ENCODE results near the gene TOR2A.
"Not testable (repeated sequence)": the region's sequence is repeated elsewhere in the genome, so short reads cannot be mapped to it uniquely, and the experiment has no call there.

The TOR2A gene

GRCh38 chr9:127769101-127769500 lies 34.0 kb upstream of the TOR2A start:
- DNase-seq = no peak

- no peak for DNase-seq
These were observed 33.6 kb upstream of the TOR2A start for GRCh38 chr9:127768698-127769097.

- DNase-seq = no peak
These were observed 32.8 kb upstream of the TOR2A start for GRCh38 chr9:127767909-127768331.

- DNase-seq = no peak
These were observed 32.3 kb upstream of the TOR2A start for GRCh38 chr9:127767410-127767809.

GRCh38 chr9:127765418-127765817 lies 30.3 kb upstream of the TOR2A start:
- DNase-seq = no peak

GRCh38 chr9:127763918-127764384 lies 28.9 kb upstream of the TOR2A start:
- peak in 2 of 56 donors; percentile 15 to 37 for DNase-seq

GRCh38 chr9:127762111-127762676 lies 27.1 kb upstream of the TOR2A start:
- peak in 3 of 56 donors; percentile 6 to 28 (median 8) for DNase-seq

- DNase-seq = no peak
These were observed 26.4 kb upstream of the TOR2A start for GRCh38 chr9:127761491-127761956.

- DNase-seq = no peak
These were observed 26.0 kb upstream of the TOR2A start for GRCh38 chr9:127761061-127761460.

- DNase-seq = no peak
These were observed 23.7 kb upstream of the TOR2A start for GRCh38 chr9:127758843-127759242.

GRCh38 chr9:127756776-127757175 lies 21.7 kb upstream of the TOR2A start:
- not testable (repeated sequence) for DNase-seq

- DNase-seq = no peak
These were observed 21.1 kb upstream of the TOR2A start for GRCh38 chr9:127756233-127756632.

- DNase-seq = peak in 17 of 56 donors; percentile 5 to 43 (median 25)
These were observed 20.3 kb upstream of the TOR2A start for GRCh38 chr9:127755061-127756060.

GRCh38 chr9:127754099-127755060 lies 19.3 kb upstream of the TOR2A start:
- DNase-seq = peak in 35 of 56 donors; percentile 16 to 73 (median 49)

- no peak for DNase-seq
These were observed 18.5 kb upstream of the TOR2A start for GRCh38 chr9:127753622-127754021.

- no peak for DNase-seq
These were observed 18.1 kb upstream of the TOR2A start for GRCh38 chr9:127753148-127753547.

GRCh38 chr9:127751269-127752054 lies 16.4 kb upstream of the TOR2A start:
- DNase-seq = no peak

GRCh38 chr9:127749090-127749787 lies 14.1 kb upstream of the TOR2A start:
- DNase-seq = no peak

- no peak for DNase-seq
These were observed 12.0 kb upstream of the TOR2A start for GRCh38 chr9:127746959-127747569.
